Kidney capillary endothelial cell (primary cell): Measurements from ENCODE around the gene FOXI1.

Experiments used
- DNase-seq: peaks from one replicate; pipeline ENCODE4 v3.0.0-alpha.2; 2018; ENCODE audit warnings: low spot score

The FOXI1 gene

GRCh38 chr5:170105642-170106611 lies at the start of gene FOXI1:
Gene FOXI1, plus strand, starts transcription at chr5:170105897. Its CDS starts 61 bp downstream, at chr5:170105958.
- DNase-seq = no peak

GRCh38 chr5:170056561-170057267 lies 49.0 kb upstream of the FOXI1 start:
- DNase-seq = no peak

- no peak for DNase-seq
Measured at GRCh38 chr5:170057311-170057710, 48.4 kb upstream of the FOXI1 start.

- no peak for DNase-seq
Measured at GRCh38 chr5:170059221-170059620, 46.5 kb upstream of the FOXI1 start.

GRCh38 chr5:170067152-170067551 lies 38.5 kb upstream of the FOXI1 start:
- no peak for DNase-seq

- DNase-seq = no peak
Measured at GRCh38 chr5:170067574-170068170, 38.0 kb upstream of the FOXI1 start.

- DNase-seq = no peak
Measured at GRCh38 chr5:170069512-170069911, 36.2 kb upstream of the FOXI1 start.

- DNase-seq = peak; percentile 39
Measured at GRCh38 chr5:170070556-170071412, 34.9 kb upstream of the FOXI1 start.

GRCh38 chr5:170071748-170072147 lies 33.9 kb upstream of the FOXI1 start:
- no peak for DNase-seq

GRCh38 chr5:170075696-170076095 lies 30.0 kb upstream of the FOXI1 start:
- no peak for DNase-seq

- DNase-seq = no peak
Measured at GRCh38 chr5:170076211-170076610, 29.5 kb upstream of the FOXI1 start.

GRCh38 chr5:170076739-170077138 lies 29.0 kb upstream of the FOXI1 start:
- no peak for DNase-seq

GRCh38 chr5:170077526-170077925 lies 28.2 kb upstream of the FOXI1 start:
- DNase-seq = no peak

- no peak for DNase-seq
Measured at GRCh38 chr5:170078458-170078857, 27.2 kb upstream of the FOXI1 start.

GRCh38 chr5:170078931-170079330 lies 26.8 kb upstream of the FOXI1 start:
- no peak for DNase-seq

- no peak for DNase-seq
Measured at GRCh38 chr5:170080217-170080616, 25.5 kb upstream of the FOXI1 start.

GRCh38 chr5:170080786-170081445 lies 24.8 kb upstream of the FOXI1 start:
- no peak for DNase-seq

- no peak for DNase-seq
Measured at GRCh38 chr5:170081616-170082015, 24.1 kb upstream of the FOXI1 start.

- no peak for DNase-seq
Measured at GRCh38 chr5:170082701-170083100, 23.0 kb upstream of the FOXI1 start.

GRCh38 chr5:170087168-170087817 lies 18.4 kb upstream of the FOXI1 start:
- DNase-seq = no peak
